Neural progenitor cell (in vitro differentiated cells): Measurements from ENCODE around the gene FAM174B. TPM values are rescaled to one million over a fixed set of nuclear protein-coding genes. Genes with fewer than 3 reads are reported as not detected.

ENCODE experiments used
- DNase-seq: peaks from one replicate; pipeline ENCODE4 v3.0.0-alpha.2; 2016; ENCODE audit warnings: low spot score
- H2AFZ ChIP-seq: fragments of 200-600 bp; sonication (generic); replicated peaks from 2 replicates; pipeline ENCODE4 v1.6.1; 2016; ENCODE audit warnings: antibody characterized with exemption
- H3F3A ChIP-seq: fragments of 200-600 bp; sonication (generic); 2 replicates; pipeline ENCODE4 v1.6.1; 2016; ENCODE audit warnings: antibody characterized with exemption, low read depth
- H3K27ac ChIP-seq: fragments of 200-600 bp; sonication (generic); 2 replicates; pipeline ENCODE4 v1.5.1; 2016; ENCODE audit warnings: mild to moderate bottlenecking
- H3K27me3 ChIP-seq: fragments of 200-600 bp; sonication (generic); 2 replicates; pipeline ENCODE4 v1.6.1; 2016; ENCODE audit warnings: mild to moderate bottlenecking, moderate library complexity
- H3K36me3 ChIP-seq: fragments of 200-600 bp; sonication (generic); 2 replicates; pipeline ENCODE4 v1.5.1; 2016
- H3K4me1 ChIP-seq: fragments of 200-600 bp; sonication (generic); 2 replicates; pipeline ENCODE4 v1.6.1; 2016; ENCODE audit warnings: mixed run types
- H3K4me2 ChIP-seq: fragments of 200-600 bp; sonication (generic); 2 replicates; pipeline ENCODE4 v1.6.1; 2016
- H3K4me3 ChIP-seq: fragments of 200-600 bp; sonication (generic); 2 replicates; pipeline ENCODE4 v1.5.1; 2016
- H3K79me2 ChIP-seq: fragments of 200-600 bp; sonication (generic); 2 replicates; pipeline ENCODE4 v1.6.1; 2016; ENCODE audit warnings: low read depth
- H3K9ac ChIP-seq: fragments of 200-600 bp; sonication (generic); 2 replicates; pipeline ENCODE4 v1.6.1; 2016
- H3K9me3 ChIP-seq: fragments of 200-600 bp; sonication (generic); 2 replicates; pipeline ENCODE4 v1.5.1; 2016; ENCODE audit warnings: low read depth
- H4K20me1 ChIP-seq: fragments of 200-600 bp; sonication (generic); 2 replicates; pipeline ENCODE4 v1.6.1; 2016; ENCODE audit warnings: low read depth
- H3K27ac Mint-ChIP-seq: 3 replicates; pipeline ENCODE4 v1.8.0; 2021; ENCODE audit warnings: mixed read lengths
- H3K27me3 Mint-ChIP-seq: 2 replicates; pipeline ENCODE4 v1.8.0; 2022; ENCODE audit warnings: low read depth, mild to moderate bottlenecking, inconsistent platforms, moderate library complexity, mixed read lengths; ENCODE audit not compliant: insufficient read depth
- H3K36me3 Mint-ChIP-seq: 3 replicates; pipeline ENCODE4 v1.8.0; 2021; ENCODE audit warnings: mixed read lengths
- H3K4me1 Mint-ChIP-seq: 3 replicates; pipeline ENCODE4 v1.8.0; 2021; ENCODE audit warnings: mixed read lengths
- H3K4me3 Mint-ChIP-seq: 3 replicates; pipeline ENCODE4 v1.8.0; 2021; ENCODE audit warnings: mild to moderate bottlenecking, moderate library complexity, mixed read lengths
- H3K9me3 Mint-ChIP-seq: 3 replicates; pipeline ENCODE4 v1.8.0; 2020; ENCODE audit warnings: mixed read lengths
- EZH2 ChIP-seq: fragments of 200-600 bp; sonication (generic); IDR thresholded peaks from 2 replicates; pipeline ENCODE4 v1.6.1; 2017; ENCODE audit warnings: antibody characterized with exemption, mild to moderate bottlenecking, moderate library complexity
- EZH2phosphoT487 ChIP-seq: fragments of 200-600 bp; sonication (generic); IDR thresholded peaks from 2 replicates; pipeline ENCODE4 v1.6.1; 2017; ENCODE audit warnings: antibody characterized with exemption
- total RNA-seq: library from RNA; depleted of rRNA; stranded (reverse); fragments of >200 nt; gene quantifications from 2 replicates; pipeline ENCODE4 v1.2.3, GENCODE V29; 2015; ENCODE audit warnings: low replicate concordance
- TF ChIP-seq, protein P1 (sequence below): fragments of 200-600 bp; sonication (generic); IDR thresholded peaks from 2 replicates; pipeline ENCODE4 v1.5.1; 2017; ENCODE audit warnings: antibody characterized with exemption, mild to moderate bottlenecking

FAM174B gene
- total RNA-seq, 1 donor from 2014 or later = 8.6 TPM

DNA sequence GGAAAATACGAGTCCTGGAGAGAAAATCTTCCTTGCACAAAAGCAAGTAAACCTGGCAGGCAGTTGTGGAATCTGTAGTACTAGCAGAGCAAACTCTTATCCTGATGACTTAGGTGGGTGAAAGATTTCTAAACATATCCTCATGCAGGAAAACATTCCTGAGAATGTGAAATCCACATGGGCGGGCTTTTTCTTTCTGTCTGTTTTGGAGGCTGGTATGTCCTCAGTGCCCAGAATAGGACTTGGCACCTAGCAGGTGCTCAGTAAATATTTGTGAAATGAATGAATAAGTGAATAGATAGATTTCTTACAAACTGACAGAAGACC, 53.3 kb downstream of the FAM174B start:
- Histone ChIP-seq H3K9ac (no peak overlapping the region), H3K9me3 (no peaks in the 10 kb centered on the region), H3K4me1 (no peaks in the 10 kb centered on the region), H4K20me1 (no peaks in the 10 kb centered on the region), H3K4me2 (no peak overlapping the region), H3K27me3 (no peaks in the 10 kb centered on the region), H2AFZ (no peak overlapping the region), H3K79me2 (no peaks in the 10 kb centered on the region), H3F3A (no peaks in the 10 kb centered on the region), H3K4me3 (no peak overlapping the region), H3K36me3 (no peaks in the 10 kb centered on the region), H3K27ac (no peak overlapping the region)
- Mint-ChIP-seq H3K27ac (no peak overlapping the region), H3K36me3 (peaks cover 3% of the 10 kb centered on the region), H3K4me3 (no peak overlapping the region), H3K4me1 (peaks cover 4% of the 10 kb centered on the region), H3K27me3 (no peaks in the 10 kb centered on the region), H3K9me3 (peaks cover 20% of the 10 kb centered on the region)
- TF ChIP-seq, protein P1, sequence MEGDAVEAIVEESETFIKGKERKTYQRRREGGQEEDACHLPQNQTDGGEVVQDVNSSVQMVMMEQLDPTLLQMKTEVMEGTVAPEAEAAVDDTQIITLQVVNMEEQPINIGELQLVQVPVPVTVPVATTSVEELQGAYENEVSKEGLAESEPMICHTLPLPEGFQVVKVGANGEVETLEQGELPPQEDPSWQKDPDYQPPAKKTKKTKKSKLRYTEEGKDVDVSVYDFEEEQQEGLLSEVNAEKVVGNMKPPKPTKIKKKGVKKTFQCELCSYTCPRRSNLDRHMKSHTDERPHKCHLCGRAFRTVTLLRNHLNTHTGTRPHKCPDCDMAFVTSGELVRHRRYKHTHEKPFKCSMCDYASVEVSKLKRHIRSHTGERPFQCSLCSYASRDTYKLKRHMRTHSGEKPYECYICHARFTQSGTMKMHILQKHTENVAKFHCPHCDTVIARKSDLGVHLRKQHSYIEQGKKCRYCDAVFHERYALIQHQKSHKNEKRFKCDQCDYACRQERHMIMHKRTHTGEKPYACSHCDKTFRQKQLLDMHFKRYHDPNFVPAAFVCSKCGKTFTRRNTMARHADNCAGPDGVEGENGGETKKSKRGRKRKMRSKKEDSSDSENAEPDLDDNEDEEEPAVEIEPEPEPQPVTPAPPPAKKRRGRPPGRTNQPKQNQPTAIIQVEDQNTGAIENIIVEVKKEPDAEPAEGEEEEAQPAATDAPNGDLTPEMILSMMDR = no peak
- no peak for TF ChIP-seq EZH2
- no peak for TF ChIP-seq EZH2phosphoT487
- no peak for DNase-seq

GRCh38 chr15:92601592-92602266, 53.8 kb downstream of the FAM174B start:
- Histone ChIP-seq H2AFZ (no peak overlapping the region), H3K9me3 (no peaks in the 10 kb centered on the region), H3K4me2 (no peak overlapping the region), H3K36me3 (no peaks in the 10 kb centered on the region), H3K4me3 (no peak overlapping the region), H3K9ac (no peak overlapping the region), H4K20me1 (no peaks in the 10 kb centered on the region), H3K4me1 (no peaks in the 10 kb centered on the region), H3K79me2 (no peaks in the 10 kb centered on the region), H3K27me3 (no peaks in the 10 kb centered on the region), H3F3A (no peaks in the 10 kb centered on the region), H3K27ac (no peak overlapping the region)
- H3K4me1 Mint-ChIP-seq = peaks cover 4% of the 10 kb centered on the region
- no peak overlapping the region for H3K4me3 Mint-ChIP-seq
- peaks cover 3% of the 10 kb centered on the region for H3K27me3 Mint-ChIP-seq
- H3K36me3 Mint-ChIP-seq = peaks cover 3% of the 10 kb centered on the region
- H3K27ac Mint-ChIP-seq = no peak overlapping the region
- peaks cover 20% of the 10 kb centered on the region for H3K9me3 Mint-ChIP-seq
- TF ChIP-seq EZH2phosphoT487 (no peak), EZH2 (no peak)
- TF ChIP-seq, protein P1 = no peak
- no peak for DNase-seq

DNA sequence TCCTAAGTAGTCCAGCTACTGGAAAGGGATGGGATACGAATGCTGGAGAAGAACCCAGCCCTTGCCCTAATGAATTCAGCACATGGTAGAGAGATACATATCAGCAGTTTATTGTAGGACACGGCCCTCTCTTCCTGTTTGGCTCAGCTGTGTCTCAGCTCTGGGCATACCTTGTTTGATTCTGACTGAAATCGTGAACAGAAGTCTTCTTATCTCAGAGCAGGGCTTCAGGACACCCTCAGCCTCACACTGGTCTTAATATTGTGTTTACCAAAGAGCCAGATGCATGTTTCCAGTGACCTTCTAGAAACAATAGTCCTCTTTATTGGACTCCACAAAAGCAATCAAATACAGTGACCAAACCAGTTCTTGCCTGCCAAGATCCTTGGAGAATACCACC, 54.7 kb downstream of the FAM174B start:
- Histone ChIP-seq H3K4me2 (no peak overlapping the region), H3K4me3 (no peak overlapping the region), H3K4me1 (no peaks in the 10 kb centered on the region), H3K27ac (no peak overlapping the region), H2AFZ (no peak overlapping the region), H3K79me2 (no peaks in the 10 kb centered on the region), H3K36me3 (no peaks in the 10 kb centered on the region), H3K27me3 (no peaks in the 10 kb centered on the region), H3K9me3 (no peaks in the 10 kb centered on the region), H3F3A (no peaks in the 10 kb centered on the region), H4K20me1 (no peaks in the 10 kb centered on the region), H3K9ac (no peak overlapping the region)
- Mint-ChIP-seq H3K27ac (no peak overlapping the region), H3K9me3 (peaks cover 13% of the 10 kb centered on the region), H3K4me3 (no peak overlapping the region), H3K4me1 (peaks cover 1% of the 10 kb centered on the region), H3K27me3 (peaks cover 4% of the 10 kb centered on the region), H3K36me3 (peaks cover 3% of the 10 kb centered on the region)
- no peak for DNase-seq
- TF ChIP-seq EZH2 (no peak), EZH2phosphoT487 (no peak)
- TF ChIP-seq, protein P1 = no peak
